HG03575 (cell line): ENCODE results near the gene SPDYE4.
"Not testable (repeated sequence)": the region's sequence is repeated elsewhere in the genome, so short reads cannot be mapped to it uniquely, and the experiment has no call there.

ENCODE experiments used
- ATAC-seq: cut with Tn5 transposase; IDR thresholded peaks from one replicate; pipeline ENCODE4 v1.9.1; 2021; ENCODE audit not compliant: unreplicated experiment, insufficient number of reproducible peaks, low FRiP score; ENCODE audit errors: extremely low read depth

SPDYE4 gene

DNA sequence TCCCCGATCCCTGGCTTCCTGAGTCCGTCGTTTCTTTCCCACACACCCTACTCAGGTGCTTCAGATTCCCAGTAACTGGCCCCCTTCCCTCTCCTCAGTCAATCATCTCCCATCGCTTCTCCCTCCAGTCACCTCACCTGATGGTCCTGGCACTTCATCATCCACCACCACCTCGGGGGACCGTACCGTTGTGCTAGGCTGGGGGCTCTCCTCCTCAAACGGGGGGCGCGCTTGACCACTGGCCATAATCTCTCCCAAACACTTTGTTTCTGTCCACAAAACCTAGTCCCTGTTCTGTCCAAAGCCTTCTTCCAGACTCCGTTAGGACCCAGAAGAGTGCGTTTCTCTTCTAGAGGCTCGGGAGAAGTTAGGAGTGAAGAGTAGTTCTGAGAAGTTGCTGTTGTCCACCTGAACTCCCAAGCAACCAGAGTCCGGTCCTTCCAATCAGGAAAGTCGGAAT lies at the start of gene SPDYE4:
Gene SPDYE4 (minus strand): TSS at position 410 of the 460 bp plus-strand sequence. CDS start 164 bp downstream, at position 246.
- ATAC-seq = no peak

DNA sequence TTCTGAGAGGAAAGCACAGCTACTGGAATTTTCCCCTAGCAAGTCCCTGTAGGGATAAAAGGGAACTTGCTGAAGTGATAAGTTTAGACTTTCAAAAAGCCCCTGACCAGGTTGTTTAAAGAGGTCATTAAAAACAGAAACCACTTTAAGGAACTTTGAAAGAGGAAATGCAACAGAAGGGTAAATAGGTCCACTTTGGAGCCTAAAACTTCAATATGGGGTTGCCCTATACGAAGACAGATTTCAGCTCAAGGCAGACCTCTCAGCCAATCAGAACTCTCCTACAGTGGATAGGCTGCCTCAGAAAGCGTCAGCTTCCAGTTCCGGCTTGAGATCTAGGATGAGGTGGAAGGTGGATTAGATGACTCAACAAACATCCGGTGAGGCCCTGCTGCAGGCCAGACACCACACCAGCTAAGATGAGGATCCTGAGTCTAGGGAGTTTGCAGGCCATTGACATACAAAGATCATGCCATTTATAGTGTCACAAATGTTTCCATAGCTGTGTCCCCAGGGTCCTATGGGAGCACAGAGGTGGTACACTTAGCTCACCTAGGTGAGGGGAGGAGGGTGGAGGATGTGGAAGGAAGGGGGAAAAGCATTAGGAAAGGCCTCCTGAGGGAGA lies 48.7 kb upstream of the SPDYE4 start:
- ATAC-seq = peak; percentile 53

- no peak for ATAC-seq
These were observed 48.0 kb upstream of the SPDYE4 start for GRCh38 chr17:8806253-8806925.

DNA sequence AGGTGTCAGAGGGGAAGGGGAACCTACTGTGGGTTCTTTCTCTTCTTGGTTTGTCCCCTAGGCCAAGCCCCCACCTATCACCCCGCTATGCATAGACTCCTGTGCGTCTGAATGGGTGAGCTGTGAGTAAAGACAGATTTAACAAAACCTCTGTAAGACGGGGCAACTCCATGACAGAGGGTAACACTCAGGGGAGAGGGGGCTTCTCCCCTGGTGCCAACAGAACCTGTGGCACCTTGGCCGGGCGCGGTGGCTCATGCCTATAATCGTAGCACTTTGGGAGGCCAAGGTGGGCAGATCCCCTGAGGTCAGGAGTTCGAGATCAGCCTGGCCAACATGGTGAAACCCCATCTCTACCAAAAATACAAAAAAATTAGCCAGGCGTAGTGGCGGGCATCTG lies 47.0 kb upstream of the SPDYE4 start:
- ATAC-seq = not testable (repeated sequence)

GRCh38 chr17:8803531-8804420 lies 45.4 kb upstream of the SPDYE4 start:
- no peak for ATAC-seq

DNA sequence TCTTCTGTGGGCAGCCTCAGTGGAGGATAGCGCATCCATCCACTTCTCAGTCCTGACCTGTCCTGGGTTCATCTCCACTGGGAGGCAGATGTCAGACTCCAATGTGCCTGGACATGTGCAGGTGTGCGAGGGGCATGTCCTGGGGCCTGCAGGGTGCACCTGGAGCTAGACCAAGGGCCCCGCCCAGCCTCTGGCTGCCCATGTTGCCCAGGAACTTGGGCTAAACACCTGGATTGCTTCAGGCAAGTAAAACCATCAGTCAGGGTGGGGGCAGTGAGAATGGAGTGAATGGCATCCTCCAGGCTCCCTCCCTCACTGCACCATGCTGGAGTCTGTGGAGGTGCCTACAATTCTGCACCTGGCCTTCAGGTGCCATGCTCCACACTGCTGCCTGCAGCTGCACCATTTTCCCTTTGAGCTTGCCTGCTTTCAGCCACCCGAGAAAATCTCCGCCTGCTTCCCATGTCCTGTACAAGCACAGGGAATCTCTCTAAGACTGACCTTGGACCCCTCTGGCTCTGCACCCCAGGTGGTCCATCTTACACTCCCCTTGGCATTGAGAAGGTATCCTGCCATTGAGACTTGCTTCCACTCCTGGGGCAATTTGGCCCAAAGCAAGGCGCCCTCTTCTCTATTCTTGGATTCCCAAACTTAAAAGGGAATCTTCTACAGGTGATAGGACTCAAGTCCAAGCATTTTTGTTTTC lies 42.9 kb upstream of the SPDYE4 start:
- ATAC-seq = no peak

GRCh38 chr17:8800656-8801055 lies 42.3 kb upstream of the SPDYE4 start:
- no peak for ATAC-seq

- ATAC-seq = no peak
These were observed 41.3 kb upstream of the SPDYE4 start for GRCh38 chr17:8799570-8800212.

DNA sequence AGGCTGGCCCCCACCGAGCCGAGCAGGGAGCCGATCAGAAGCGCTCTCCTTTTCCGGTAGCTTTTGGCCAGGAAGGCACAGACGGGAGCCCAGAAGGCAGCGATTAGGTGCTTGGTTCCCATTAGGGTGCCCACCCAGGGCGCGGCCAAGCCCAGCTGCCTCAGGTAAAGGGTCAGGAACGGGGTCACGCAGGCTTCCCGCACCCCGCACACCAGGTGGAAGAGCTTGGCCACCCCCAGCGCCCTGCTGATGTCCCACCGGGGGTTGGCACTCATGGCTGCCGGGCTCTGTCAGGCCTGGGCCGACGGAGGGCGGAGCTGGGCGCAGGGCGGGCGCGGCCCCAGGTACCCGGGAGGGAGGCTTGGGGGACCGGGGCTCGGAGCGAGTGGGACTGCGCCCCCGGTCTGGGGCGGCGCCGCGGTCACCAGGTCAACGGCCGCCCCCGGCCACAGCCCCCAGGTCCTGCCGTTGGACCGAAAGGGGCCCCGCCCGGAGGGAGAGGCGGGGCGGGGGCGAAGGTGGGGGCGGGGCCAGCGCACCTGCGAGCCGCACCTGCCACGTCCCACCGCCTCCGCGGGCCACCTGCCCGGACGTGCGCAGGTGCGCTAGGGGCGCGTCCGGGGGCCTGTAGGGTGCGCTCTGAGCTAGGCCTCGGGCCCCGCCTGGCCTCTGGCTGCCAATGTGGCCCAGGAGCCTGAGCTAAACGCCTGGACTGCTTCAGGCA lies 40.7 kb upstream of the SPDYE4 start, which contains the start of gene MFSD6L:
Gene MFSD6L (minus strand): TSS at position 520 of the 724 bp plus-strand sequence. CDS start 245 bp downstream, at position 275.
- ATAC-seq = no peak

GRCh38 chr17:8798176-8798845 lies 40.0 kb upstream of the SPDYE4 start:
- no peak for ATAC-seq

DNA sequence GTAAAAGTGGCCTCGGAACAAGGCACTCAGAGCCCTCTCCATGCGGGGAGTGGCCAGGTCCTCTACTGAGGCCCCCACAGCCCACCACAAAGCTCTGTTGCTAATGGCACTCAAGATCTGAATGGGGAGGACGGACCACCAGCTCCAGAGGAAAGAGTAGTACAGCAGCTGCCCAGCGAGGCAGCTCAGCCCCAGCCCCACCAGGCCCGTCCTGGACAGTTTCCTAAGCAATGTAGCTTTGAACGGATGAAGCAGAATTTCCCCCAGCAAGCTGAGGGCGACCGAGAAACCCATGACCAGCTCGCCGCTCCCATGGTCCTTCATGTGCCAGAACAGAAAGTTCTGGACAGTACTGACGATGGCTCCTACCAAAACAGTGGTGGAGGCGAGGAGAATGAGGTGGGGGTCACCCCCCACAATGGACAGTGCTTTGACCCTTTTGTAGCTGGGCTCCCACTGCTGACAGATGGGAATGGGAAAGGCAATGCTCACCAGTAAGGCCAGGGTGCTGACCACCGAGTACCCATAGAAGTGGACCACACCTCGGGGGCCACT lies 39.4 kb upstream of the SPDYE4 start:
- no peak for ATAC-seq

GRCh38 chr17:8794636-8795035 lies 36.3 kb upstream of the SPDYE4 start:
- no peak for ATAC-seq

GRCh38 chr17:8793649-8794048 lies 35.3 kb upstream of the SPDYE4 start:
- no peak for ATAC-seq

- no peak for ATAC-seq
These were observed 34.3 kb upstream of the SPDYE4 start for GRCh38 chr17:8792646-8793045.

DNA sequence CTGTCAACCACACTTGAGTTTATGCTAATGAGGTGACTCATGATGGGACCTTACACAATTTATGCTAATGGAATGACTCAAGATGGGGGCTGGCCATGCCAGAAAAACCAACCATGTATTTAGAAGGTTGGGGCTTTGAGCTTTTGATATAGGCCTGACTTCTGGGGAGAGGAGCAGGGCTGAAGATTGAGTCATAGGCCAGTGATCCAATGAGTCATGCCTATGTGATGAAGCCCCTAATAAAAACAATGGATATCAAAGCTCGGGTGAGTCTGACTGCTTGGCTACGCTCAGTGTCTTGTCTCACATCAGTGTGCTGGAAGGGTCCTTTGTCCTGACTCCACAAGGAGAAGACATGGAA lies 33.5 kb upstream of the SPDYE4 start:
- ATAC-seq = no peak

- ATAC-seq = no peak
These were observed 33.0 kb upstream of the SPDYE4 start for GRCh38 chr17:8791248-8791909.

DNA sequence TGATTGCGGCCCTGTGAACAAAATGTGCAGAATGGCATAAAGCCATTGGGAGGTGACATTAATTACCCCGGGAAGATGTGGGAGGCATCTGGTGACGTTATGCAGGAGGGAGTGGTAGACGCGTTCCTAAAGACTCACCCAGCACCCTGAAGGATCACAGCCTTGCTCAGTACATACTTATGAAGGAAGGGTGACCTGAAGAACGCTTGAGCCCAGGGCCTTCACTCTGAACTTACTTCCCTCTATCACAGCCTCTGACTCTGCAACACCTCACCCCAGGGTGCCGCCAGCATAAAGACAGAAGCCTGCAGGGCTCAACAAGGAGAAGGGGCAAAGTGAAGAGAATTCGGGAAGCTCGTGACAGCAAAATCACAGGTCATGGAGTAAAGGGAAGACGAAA lies 31.4 kb upstream of the SPDYE4 start:
- ATAC-seq = no peak
